ENCODE measurements around the gene HBA1.
A peak's percentile ranks its signal among the peaks of the same experiment; 100 is the strongest.
"Not testable (repeated sequence)": the region's sequence is repeated elsewhere in the genome, so short reads cannot be mapped to it uniquely, and the experiment has no call there.

HBA1 gene

GRCh38 chr16:164827-165538 is 11.5 kb upstream of the HBA1 start:
- Mint-ChIP-seq H3K4me1 (peaks cover 3 to 19% of the 10 kb centered on the region in 2 donors), H3K9me3 (no peaks in the 10 kb centered on the region), H3K27me3 (peaks cover 44 to 65% of the 10 kb centered on the region in 2 donors), H3K4me3 (peak overlapping the region; percentile 39 to 78), H3K27ac (no peak overlapping the region), H3K36me3 (no peaks in the 10 kb centered on the region)
- DNase-seq (no peak), ATAC-seq (replicated peaks) (peak in 1 of 2 donors; percentile 31)

- H3K27ac Mint-ChIP-seq = no peak within 1 kb of the TSS
Observed at GRCh38 chr16:165539-166374, 10.7 kb upstream of the HBA1 start, which contains the start of gene HBM. TSS of gene HBM (plus strand) at chr16:165978. CDS start at chr16:165998, 20 bp downstream.

GRCh38 chr16:166375-167121 is 9.9 kb upstream of the HBA1 start:
- peaks cover 3 to 19% of the 10 kb centered on the region in 2 donors for H3K4me1 Mint-ChIP-seq
- peaks cover 47 to 72% of the 10 kb centered on the region in 2 donors for H3K27me3 Mint-ChIP-seq

More at GRCh38 chr16:165539-166374, 10.7 kb upstream of the HBA1 start, which contains the start of gene HBM:
- Mint-ChIP-seq H3K27me3 (peaks cover 50 to 73% of the 10 kb centered on the region in 2 donors), H3K4me3 (peak within 1 kb of the TSS; percentile 41 to 78), H3K4me1 (peaks cover 3 to 19% of the 10 kb centered on the region in 2 donors), H3K9me3 (no peaks in the 10 kb centered on the region), H3K36me3 (no peaks in the 10 kb centered on the region)
- DNase-seq (no peak), ATAC-seq (replicated peaks) (peak in 1 of 2 donors; percentile 18)

GRCh38 chr16:167122-167690 is 9.3 kb upstream of the HBA1 start:
- Mint-ChIP-seq H3K9me3 (no peaks in the 10 kb centered on the region), H3K27me3 (peaks cover 48 to 71% of the 10 kb centered on the region in 2 donors), H3K4me3 (peak overlapping the region in 1 of 2 donors; percentile 14), H3K27ac (no peak overlapping the region), H3K36me3 (no peaks in the 10 kb centered on the region), H3K4me1 (peaks cover 3 to 24% of the 10 kb centered on the region in 2 donors)
- DNase-seq = no peak
- ATAC-seq (replicated peaks) = no peak

More at GRCh38 chr16:166375-167121, 9.9 kb upstream of the HBA1 start:
- H3K27ac Mint-ChIP-seq = no peak overlapping the region
- H3K36me3 Mint-ChIP-seq = no peaks in the 10 kb centered on the region
- no peak for ATAC-seq (replicated peaks)
- H3K9me3 Mint-ChIP-seq = no peaks in the 10 kb centered on the region
- peak overlapping the region in 1 of 2 donors; percentile 14 for H3K4me3 Mint-ChIP-seq
- DNase-seq = no peak

- Mint-ChIP-seq H3K27me3 (peaks cover 42 to 69% of the 10 kb centered on the region in 2 donors), H3K9me3 (no peaks in the 10 kb centered on the region), H3K4me3 (no peak overlapping the region), H3K4me1 (peaks cover 4 to 27% of the 10 kb centered on the region in 2 donors), H3K27ac (no peak overlapping the region), H3K36me3 (no peaks in the 10 kb centered on the region)
- ATAC-seq (replicated peaks) = no peak
- no peak for DNase-seq
Observed at GRCh38 chr16:168424-168823, 8.1 kb upstream of the HBA1 start.

- H3K27ac Mint-ChIP-seq = no peak overlapping the region
- H3K9me3 Mint-ChIP-seq = no peaks in the 10 kb centered on the region
- H3K27me3 Mint-ChIP-seq = peaks cover 42 to 75% of the 10 kb centered on the region in 2 donors
- DNase-seq (no peak), ATAC-seq (replicated peaks) (no peak)
- H3K4me3 Mint-ChIP-seq = no peak overlapping the region
- H3K36me3 Mint-ChIP-seq = no peaks in the 10 kb centered on the region
- H3K4me1 Mint-ChIP-seq = peaks cover 7 to 32% of the 10 kb centered on the region in 2 donors
Observed at GRCh38 chr16:169014-169413, 7.5 kb upstream of the HBA1 start.

GRCh38 chr16:170088-170507 is 6.4 kb upstream of the HBA1 start:
- H3K27ac Mint-ChIP-seq; ATAC-seq (replicated peaks); DNase-seq; H3K9me3 Mint-ChIP-seq; H3K36me3 Mint-ChIP-seq; H3K4me3 Mint-ChIP-seq: not testable (repeated sequence)
- H3K4me1 Mint-ChIP-seq = peaks cover 15 to 40% of the 10 kb centered on the region in 2 donors
- peaks cover 51 to 83% of the 10 kb centered on the region in 2 donors for H3K27me3 Mint-ChIP-seq

- Mint-ChIP-seq H3K27me3 (peaks cover 57 to 83% of the 10 kb centered on the region in 2 donors), H3K4me1 (peaks cover 19 to 40% of the 10 kb centered on the region in 2 donors), H3K27ac (no peak overlapping the region), H3K9me3 (no peaks in the 10 kb centered on the region), H3K4me3 (no peak overlapping the region), H3K36me3 (no peaks in the 10 kb centered on the region)
- ATAC-seq (replicated peaks) (no peak), DNase-seq (no peak)
Observed at GRCh38 chr16:170788-171187, 5.7 kb upstream of the HBA1 start.

- Mint-ChIP-seq H3K4me3 (peak within 1 kb of the TSS; percentile 62 to 66), H3K27ac (peak within 1 kb of the TSS; percentile 42), H3K27me3 (peaks cover 50 to 76% of the 10 kb centered on the region in 2 donors), H3K4me1 (peaks cover 17 to 30% of the 10 kb centered on the region in 2 donors)
- not testable (repeated sequence) for DNase-seq, H3K9me3 Mint-ChIP-seq, H3K36me3 Mint-ChIP-seq
- peak; percentile 27 to 33 for ATAC-seq (replicated peaks)
Observed at GRCh38 chr16:172374-172941, 4.0 kb upstream of the HBA1 start, which contains the start of gene HBA2. TSS of gene HBA2 (plus strand) at chr16:172876. CDS start at chr16:172913, 37 bp downstream.

- ATAC-seq (replicated peaks); DNase-seq; H3K9me3 Mint-ChIP-seq; H3K36me3 Mint-ChIP-seq: not testable (repeated sequence)
- peak overlapping the region; percentile 62 to 66 for H3K4me3 Mint-ChIP-seq
- H3K27ac Mint-ChIP-seq = peak overlapping the region; percentile 37
- H3K27me3 Mint-ChIP-seq = peaks cover 53 to 76% of the 10 kb centered on the region in 2 donors
- peaks cover 17 to 35% of the 10 kb centered on the region in 2 donors for H3K4me1 Mint-ChIP-seq
Observed at GRCh38 chr16:173211-173854, 3.1 kb upstream of the HBA1 start.

- not testable (repeated sequence) for H3K9me3 Mint-ChIP-seq; H3K36me3 Mint-ChIP-seq; ATAC-seq (replicated peaks); DNase-seq; H3K4me3 Mint-ChIP-seq
- peak overlapping the region; percentile 28 for H3K27ac Mint-ChIP-seq
- H3K4me1 Mint-ChIP-seq = peaks cover 17 to 35% of the 10 kb centered on the region in 2 donors
- H3K27me3 Mint-ChIP-seq = peaks cover 49 to 71% of the 10 kb centered on the region in 2 donors
Observed at GRCh38 chr16:173928-174769, 2.3 kb upstream of the HBA1 start.
